GM04504 (cell line): ENCODE results near the gene EEF1AKMT3.
A peak's percentile ranks its signal among the peaks of the same experiment; 100 is the strongest.

ENCODE experiments used
- DNase-seq: peaks from one replicate; pipeline ENCODE4 v3.0.0-alpha.2; 2012; ENCODE audit warnings: low read depth

The EEF1AKMT3 gene

GRCh38 chr12:57751432-57751787 is 21.0 kb upstream of the EEF1AKMT3 start:
- DNase-seq: no peak

- DNase-seq: peak; percentile 98
Observed at GRCh38 chr12:57751788-57752667, 20.4 kb upstream of the EEF1AKMT3 start, which contains the start of gene CDK4. Gene CDK4 (minus strand): TSS chr12:57752310. CDS start chr12:57751717, 593 bp downstream.

GRCh38 chr12:57752668-57753000 is 19.8 kb upstream of the EEF1AKMT3 start:
- DNase-seq: no peak

GRCh38 chr12:57753756-57754337 is 18.6 kb upstream of the EEF1AKMT3 start:
- DNase-seq: no peak

GRCh38 chr12:57754411-57755193 is 17.8 kb upstream of the EEF1AKMT3 start, which contains the start of gene MARCHF9:
Gene MARCHF9 (plus strand): TSS chr12:57755103. CDS start chr12:57755529, 426 bp downstream.
- DNase-seq: no peak

- DNase-seq: no peak
Observed at GRCh38 chr12:57755194-57755453, 17.3 kb upstream of the EEF1AKMT3 start.

- DNase-seq: no peak
Observed at GRCh38 chr12:57755454-57756372, 16.7 kb upstream of the EEF1AKMT3 start.

GRCh38 chr12:57756406-57757341 is 15.7 kb upstream of the EEF1AKMT3 start:
- DNase-seq: no peak

- DNase-seq: no peak
Observed at GRCh38 chr12:57757771-57758170, 14.6 kb upstream of the EEF1AKMT3 start.

GRCh38 chr12:57758552-57759359 is 13.7 kb upstream of the EEF1AKMT3 start:
- no peak for DNase-seq

GRCh38 chr12:57759360-57759980 is 12.9 kb upstream of the EEF1AKMT3 start:
- DNase-seq: no peak

- DNase-seq: no peak
Observed at GRCh38 chr12:57760347-57760982, 11.9 kb upstream of the EEF1AKMT3 start.

GRCh38 chr12:57761391-57761998 is 10.9 kb upstream of the EEF1AKMT3 start:
- no peak for DNase-seq

- DNase-seq: no peak
Observed at GRCh38 chr12:57762463-57762862, 10.0 kb upstream of the EEF1AKMT3 start.

GRCh38 chr12:57763881-57764661 is 8.3 kb upstream of the EEF1AKMT3 start:
- DNase-seq: no peak

GRCh38 chr12:57764662-57765002 is 7.8 kb upstream of the EEF1AKMT3 start:
- no peak for DNase-seq

GRCh38 chr12:57765003-57765697 is 7.3 kb upstream of the EEF1AKMT3 start:
- DNase-seq: no peak
